HL-60 (cell line): ENCODE results near the gene SLC25A26.

ENCODE experiments used
- CTCF ChIP-seq: IDR thresholded peaks from one replicate; pipeline ENCODE4 v1.5.1; 2011; ENCODE audit warnings: low read length, control low read depth, inconsistent platforms; ENCODE audit not compliant: insufficient read depth
- GABPA ChIP-seq: IDR thresholded peaks from 2 replicates; pipeline ENCODE4 v1.6.1; 2012; ENCODE audit warnings: low read depth
- POLR2AphosphoS5 ChIP-seq: IDR thresholded peaks from 2 replicates; pipeline ENCODE4 v1.6.1; 2012; ENCODE audit warnings: low read depth
- REST ChIP-seq: IDR thresholded peaks from 2 replicates; pipeline ENCODE4 v1.6.1; 2012; ENCODE audit warnings: low read depth; ENCODE audit not compliant: insufficient replicate concordance
- SPI1 ChIP-seq: IDR thresholded peaks from 2 replicates; pipeline ENCODE4 v1.6.1; 2012; ENCODE audit warnings: low read depth, mild to moderate bottlenecking, borderline replicate concordance

DNA sequence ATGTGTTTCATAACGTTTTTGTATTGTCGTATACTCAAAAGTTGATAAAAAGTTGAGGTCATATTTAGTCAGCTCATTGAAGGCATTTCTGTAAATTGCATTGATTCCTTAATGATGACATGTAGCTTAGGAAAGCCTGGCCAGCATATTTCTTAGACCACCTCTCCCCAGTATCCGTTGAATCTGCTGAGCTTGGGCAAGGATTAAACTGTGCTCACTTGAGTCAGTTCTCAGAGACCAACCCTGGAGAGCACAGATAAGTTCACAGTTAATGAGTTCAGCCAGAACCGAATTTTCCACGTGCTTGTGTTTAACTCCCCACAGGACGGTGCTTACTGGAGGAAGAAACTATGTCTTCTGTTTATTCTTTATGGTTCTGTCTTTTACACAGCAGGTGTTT is 132.7 kb downstream of the SLC25A26 start:
- TF ChIP-seq CTCF (no peak), GABPA (no peak), POLR2AphosphoS5 (no peak), REST (no peak), SPI1 (no peak)
